Medulla oblongata (tissue), 1 donor: ENCODE results near the gene CLEC1A.

Experiments
- DNase-seq: peaks from one replicate; pipeline ENCODE4 v3.0.0-alpha.2; 2015; ENCODE audit errors: extremely low spot score

CLEC1A gene, protein sequence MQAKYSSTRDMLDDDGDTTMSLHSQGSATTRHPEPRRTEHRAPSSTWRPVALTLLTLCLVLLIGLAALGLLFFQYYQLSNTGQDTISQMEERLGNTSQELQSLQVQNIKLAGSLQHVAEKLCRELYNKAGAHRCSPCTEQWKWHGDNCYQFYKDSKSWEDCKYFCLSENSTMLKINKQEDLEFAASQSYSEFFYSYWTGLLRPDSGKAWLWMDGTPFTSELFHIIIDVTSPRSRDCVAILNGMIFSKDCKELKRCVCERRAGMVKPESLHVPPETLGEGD

DNA sequence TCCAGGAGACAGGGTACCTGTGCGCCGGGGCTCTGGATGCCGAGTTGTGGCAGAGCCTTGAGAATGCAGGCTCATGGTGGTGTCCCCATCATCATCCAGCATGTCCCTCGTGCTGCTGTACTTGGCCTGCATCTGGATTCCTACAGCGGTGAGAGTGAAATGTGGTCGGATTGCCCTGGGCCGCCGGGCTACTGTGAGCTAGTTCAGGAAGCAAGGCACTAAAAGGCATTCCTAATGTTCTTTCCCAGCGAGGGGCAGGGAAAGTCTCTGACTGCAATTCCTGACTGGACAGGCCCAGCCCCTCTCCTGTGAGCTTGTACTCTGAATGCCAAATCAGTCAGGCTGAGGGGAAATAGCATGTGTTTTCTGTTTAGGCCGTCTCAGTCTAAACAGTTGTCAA lies at the start of gene CLEC1A:
TSS of gene CLEC1A (minus strand) at position 195 of the 400 bp plus-strand sequence. CDS start at position 132, 63 bp downstream.
- DNase-seq = no peak

DNA sequence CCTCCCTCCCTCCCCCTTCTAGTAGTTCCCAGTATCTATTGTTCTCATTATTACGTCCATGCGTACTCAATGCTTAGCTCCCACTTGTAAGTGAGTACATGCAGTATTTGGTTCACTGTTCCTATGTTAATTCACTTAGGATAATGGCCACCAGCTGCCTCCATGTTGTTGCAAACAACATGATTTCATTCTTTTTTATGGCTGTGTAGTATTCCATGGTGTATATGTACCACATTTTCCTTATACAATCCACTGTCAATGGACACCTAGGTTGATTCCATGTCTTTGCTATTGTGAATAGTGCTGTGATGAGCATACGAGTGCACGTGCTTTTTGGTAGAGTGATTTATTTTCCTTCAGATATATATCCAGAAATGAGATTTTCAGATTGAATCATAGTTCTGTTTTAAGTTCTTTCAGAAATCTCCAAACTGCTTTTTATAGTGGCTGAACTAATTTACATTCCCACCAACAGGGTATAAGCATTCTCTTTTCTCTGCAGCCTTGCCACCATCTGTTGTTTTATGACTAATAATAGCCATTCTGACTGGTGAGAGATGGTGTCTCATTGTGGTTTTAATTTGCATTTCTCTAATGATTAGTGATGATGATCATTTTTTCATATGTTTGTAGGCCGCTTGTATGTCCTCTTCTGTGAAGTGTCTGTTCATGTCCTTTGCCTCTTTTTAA lies 49.1 kb upstream of the CLEC1A start:
- DNase-seq = no peak

DNA sequence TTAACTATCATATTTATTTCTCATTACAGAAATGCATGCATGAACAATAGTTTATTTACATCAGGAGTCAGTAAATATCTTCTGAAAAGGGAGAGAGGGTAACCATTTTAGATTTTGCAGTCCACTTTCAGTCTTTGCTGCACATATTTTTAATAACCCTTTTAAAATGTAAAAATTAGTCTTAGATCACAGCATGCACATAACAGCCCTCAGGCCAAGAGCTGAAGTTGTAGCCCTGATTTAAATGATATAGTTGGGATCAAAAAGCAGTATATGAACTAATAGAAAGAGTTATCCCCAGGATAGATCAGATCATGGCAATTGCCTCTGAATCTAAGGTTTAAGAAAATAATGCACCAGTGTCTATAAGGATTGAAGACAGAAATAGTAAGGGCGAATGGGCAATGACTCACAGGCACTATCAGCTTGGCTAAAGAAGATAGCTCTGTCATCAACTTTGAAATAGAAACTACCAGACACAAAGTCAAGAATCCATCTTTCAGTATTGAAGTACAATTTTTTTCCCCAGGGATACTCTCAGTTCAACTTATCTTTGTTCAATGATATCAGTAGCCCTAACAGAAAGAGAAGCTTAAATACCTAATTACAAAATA lies 44.3 kb upstream of the CLEC1A start:
- DNase-seq = no peak

DNA sequence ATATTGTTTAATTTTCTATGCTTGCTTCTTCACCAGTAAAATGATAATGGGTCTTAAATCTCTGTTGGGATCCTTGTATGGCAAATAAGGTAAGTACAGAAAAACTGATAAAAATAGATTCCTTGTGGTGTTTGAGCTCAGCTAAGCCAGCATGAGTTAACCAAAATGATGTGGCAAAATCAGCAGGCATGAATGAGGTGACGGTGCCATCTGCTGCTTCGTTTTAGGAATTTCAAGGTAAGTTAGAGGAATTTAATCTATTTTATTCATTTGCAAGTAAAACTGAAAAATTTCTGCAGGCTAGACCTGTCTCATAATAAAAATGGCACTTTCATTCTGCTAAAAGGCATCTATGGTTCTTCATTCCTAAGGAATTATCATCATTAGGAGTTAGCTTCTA lies 41.2 kb upstream of the CLEC1A start:
- peak; percentile 81 for DNase-seq

DNA sequence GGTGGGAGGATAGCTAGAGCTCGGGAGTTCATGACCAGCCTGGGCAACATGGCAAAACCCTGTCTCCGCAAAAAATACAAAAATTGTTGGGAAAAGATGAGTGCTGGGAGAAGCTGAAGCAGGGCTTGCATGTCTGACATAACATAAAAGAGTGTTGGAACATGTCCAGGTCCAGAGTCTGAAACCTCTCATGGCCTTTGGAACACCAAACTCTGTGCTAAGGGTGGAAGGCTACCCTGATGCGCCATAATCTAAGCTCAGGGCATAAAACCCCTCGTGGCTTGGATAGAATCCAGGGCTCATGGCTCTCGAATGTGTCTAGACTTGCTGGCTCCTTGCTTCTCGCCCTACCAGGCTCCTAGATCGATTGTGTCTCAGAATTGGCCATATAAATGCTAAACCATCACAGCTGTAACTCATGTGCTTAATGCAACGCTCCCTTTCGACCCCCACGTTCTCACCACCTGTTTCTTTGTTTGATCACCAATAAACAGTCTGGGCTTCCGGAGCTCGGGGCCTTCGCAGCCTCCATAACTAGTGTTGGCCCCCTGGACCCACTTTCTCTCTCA lies 37.9 kb upstream of the CLEC1A start:
- no peak for DNase-seq

DNA sequence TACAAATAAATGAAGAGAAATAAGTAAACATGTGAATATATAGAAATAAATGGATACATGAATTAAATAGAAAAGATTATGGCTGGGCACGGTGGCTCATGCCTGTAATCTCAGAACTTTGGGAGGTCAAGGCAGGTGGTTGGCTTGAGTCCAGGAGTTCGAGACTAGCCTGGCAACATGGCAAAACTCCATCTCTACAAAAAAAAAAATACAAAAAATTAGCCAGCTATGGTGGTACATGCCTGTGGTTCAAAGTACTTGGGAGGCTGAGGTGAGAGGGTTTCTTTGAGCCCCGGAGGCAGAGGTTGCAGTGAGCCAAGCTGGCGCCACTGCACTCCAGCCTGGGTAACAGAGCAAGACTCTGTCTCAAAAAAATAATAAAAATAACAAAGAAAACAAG lies 36.3 kb upstream of the CLEC1A start:
- DNase-seq = no peak

DNA sequence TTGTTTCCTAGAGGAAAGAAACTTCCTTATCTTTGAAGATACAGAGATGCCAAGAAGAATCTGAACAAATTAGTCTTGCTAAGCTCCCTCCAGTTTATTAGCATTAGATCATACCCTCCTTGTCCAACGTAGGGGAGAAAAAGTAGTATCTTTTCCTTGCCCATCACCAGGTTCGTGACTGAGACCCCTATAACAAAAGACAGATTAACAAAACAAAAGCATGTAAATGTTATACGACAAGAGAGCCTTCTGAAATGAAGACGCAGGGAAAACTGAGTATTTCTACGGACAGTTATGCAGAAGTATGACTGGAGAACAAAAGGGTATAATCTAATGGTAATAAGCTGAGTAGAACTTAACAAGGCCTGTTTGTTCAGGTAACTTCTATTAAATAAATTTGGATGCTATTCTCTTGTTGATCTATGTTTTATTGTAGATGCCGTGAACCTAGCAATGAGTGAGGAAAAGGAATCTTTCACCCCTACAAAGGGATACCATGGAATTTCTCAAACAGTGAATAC lies 34.1 kb upstream of the CLEC1A start:
- DNase-seq = no peak

DNA sequence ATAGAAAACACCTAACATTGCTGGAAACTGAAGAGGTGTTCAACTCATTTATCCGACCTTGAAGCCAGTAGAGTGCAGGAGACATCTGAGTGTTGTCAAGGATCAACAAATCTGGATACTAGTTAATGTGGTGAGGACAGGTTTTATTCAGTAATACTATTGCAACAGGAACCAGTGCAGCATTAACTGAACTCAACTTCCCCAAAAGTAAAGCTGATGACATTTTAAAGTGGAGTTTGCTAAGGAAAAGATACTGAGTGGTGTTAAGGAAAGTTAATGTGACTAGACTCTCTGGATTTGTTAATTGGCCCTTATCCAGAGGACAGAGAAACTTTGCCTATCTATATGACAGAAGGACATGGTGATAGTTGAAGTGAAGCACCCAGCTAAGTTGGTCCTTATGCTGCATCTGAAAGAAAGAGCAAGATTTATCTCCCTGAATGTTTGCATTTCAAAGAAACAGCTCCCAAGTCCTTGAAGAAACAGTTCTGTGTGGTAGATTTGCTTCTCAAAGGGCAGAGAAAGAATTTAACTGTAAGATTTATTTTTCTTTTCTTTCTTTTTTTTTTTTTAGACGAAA lies 32.4 kb upstream of the CLEC1A start:
- peak; percentile 37 for DNase-seq

DNA sequence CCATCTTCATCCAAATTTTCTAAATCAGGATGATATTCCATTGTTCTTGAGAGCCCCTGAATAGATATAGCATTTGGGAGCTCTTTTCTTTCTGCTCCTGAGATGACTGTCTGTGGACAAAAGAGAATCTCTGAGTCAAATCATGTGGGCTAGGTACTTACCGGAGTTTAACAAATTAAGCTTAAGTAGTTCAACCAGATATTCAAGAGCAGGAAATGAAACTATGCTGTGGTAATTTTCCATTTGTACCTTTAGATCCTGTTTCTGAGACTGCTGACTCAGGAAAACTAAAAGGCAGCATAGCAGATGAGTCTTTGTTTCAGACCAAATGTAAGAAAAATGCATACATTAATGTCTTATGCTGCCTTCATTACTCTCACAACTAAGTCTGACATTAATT lies 31.3 kb upstream of the CLEC1A start, which contains the start of gene CLEC7A:
TSS of gene CLEC7A (minus strand) at position 158 of the 400 bp plus-strand sequence. CDS start at position 41, 117 bp downstream.
- peak; percentile 72 for DNase-seq

DNA sequence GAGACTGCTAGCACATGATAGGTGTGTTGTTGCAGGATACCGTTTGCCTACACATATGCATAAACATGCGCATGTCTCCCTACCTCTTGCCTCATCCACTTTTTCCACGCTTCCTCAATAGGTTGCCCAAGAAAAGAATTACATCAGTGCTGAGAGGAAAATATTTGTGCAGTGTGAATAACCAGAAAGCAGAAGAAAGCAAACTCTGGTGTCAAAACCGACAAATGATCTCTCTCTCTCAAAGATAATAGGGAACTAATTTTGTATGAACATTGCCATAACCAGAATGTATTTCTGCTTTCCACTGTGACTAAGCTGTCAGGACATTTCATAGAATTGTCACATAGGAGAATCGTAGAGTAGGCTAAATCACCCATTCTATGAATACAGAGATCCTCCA lies 29.9 kb upstream of the CLEC1A start:
- peak; percentile 78 for DNase-seq

DNA sequence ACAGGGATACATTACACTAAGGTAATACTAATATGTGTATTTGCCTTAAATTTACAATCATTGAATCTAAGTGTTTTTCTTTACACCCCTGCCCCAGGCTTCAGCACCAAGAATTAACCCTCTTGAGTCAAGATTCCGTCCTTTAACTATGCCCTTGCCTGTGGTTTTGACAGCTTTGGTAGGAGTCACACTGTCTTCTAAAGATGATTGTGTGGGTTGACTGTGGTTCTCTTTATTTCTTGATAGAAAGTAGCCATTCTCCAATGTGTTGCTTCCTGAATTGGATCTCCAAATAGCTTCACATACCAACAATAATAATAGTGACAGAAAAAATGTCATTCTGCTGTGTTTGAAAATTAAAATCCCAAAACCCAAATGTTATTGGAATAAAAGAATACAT lies 27.6 kb upstream of the CLEC1A start:
- DNase-seq = no peak

DNA sequence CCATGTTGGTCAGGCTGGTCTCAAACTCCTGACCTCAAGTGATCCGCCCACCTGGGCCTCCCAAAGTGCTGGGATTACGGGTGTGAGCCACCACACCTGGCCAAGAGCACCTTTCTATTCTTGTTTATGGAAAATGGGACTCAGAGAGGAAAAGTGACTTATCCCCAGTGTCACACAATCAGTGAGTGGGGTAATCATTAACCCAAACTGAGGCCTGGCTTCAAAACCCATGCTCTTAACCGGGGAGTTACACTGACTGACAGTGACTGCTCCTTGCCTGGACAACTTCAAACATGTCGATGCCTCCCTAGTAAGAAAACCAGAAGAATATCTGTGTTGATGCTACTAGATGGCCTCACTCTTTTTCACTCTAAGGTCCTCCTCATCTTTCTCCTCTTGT lies 23.9 kb upstream of the CLEC1A start:
- no peak for DNase-seq

DNA sequence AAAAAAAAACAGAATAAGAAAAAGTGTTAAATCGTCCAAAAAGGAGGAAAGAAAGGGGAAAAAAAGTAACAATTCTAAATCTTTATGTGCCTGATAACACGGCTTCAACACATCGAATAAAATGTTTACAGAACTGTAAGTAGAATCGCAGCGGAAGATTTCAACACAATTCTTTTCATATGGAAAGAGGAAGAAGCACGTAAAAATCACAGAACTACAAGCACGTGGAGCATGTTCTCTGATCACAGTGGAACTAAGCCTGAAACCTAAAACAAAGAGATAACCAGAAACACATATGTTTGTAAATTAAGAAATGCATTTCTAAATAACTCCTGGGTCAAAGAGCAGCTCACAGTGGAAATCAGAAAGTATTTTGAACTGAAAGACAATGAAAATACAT lies 22.5 kb upstream of the CLEC1A start:
- DNase-seq = peak; percentile 78

DNA sequence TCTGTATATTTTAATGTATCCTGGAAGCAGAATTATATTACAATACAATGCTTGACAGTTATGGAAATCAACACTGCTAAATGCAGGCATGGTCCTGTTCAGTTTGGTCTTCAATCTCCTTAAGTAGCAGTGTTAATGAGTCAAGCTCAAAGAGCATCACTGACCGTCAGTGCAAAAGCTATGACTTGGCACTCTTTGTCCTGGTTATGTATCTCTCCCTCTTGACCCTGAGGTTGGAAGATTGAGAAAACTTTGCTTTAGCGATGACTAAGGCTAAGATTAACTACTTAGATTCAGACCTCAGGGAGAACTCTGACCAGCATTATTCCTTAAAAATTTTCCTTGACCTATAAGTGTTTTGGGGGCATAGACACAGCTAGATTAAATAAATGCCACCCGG lies 20.3 kb upstream of the CLEC1A start:
- no peak for DNase-seq

DNA sequence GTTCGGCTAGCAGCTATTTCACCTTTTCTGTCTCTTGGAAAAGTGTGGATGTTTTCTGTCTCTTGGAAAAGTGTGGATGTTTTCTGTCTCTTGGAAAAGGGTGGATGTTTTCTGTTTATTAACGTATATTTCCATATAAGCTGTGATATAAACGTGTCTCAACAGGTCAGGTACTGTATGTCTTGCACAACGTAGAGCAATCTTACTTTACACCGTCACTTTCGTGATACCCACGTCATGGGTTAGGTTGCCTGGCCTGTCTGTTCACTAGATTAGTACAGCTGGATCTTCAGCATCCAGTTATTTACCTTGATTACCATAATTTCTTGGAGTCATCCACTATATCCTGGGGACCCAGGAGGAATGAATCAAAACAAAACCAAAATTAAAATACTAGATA lies 17.1 kb upstream of the CLEC1A start:
- DNase-seq = no peak

DNA sequence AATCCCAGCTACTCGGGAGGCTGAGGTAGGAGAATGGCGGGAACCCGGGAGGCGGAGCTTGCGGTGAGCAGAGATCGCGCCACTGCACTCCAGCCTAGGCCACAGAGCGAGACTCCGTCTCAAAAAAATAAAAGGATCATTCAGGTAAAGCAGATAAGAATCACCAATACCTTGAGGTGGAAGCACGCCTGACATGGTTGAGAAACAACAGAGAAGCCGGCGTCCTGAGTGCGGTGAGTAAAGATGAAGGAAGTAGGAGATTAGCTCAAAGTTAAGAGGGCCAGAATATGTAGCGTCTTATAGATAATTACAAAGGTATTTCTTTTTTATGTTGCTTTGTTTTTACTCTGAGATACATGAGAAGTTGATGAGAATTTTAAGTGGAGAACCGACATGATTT lies 16.5 kb upstream of the CLEC1A start:
- no peak for DNase-seq

DNA sequence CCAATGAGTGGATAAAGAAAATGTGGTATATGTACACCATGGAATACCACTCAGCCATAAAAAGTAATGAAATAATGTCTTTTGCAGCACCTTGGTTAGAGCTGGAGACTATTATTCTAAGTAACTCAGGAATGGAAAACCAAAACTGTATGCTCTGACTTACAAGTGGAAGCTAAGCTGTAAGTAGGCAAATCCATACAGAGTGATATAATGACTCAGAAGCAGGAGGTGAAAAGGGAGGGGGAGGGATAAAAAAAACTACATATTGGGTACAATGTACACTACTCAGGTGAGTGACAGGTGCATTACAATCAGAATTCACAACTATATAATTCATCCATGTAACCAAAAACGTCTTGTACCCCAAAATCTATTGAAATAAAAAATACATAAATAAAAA lies 15.1 kb upstream of the CLEC1A start:
- DNase-seq = no peak

DNA sequence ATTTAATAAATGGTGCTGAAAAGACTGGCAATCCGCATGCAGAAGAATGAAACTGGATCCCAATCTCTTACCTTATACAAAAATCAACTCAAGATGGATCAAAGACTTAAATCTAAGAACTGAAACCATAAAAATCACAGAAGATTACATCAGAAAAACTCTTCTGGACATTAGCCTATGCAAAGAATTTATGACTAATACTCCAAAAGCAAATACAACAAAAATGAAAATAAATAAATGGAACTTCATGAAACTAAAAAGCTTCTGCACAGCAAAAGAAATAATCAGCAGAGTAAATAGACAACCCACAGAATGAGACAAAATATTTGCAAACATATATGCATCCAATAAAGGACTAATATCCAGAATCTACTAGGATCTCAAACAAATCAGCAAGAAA lies 14.3 kb upstream of the CLEC1A start:
- no peak for DNase-seq

DNA sequence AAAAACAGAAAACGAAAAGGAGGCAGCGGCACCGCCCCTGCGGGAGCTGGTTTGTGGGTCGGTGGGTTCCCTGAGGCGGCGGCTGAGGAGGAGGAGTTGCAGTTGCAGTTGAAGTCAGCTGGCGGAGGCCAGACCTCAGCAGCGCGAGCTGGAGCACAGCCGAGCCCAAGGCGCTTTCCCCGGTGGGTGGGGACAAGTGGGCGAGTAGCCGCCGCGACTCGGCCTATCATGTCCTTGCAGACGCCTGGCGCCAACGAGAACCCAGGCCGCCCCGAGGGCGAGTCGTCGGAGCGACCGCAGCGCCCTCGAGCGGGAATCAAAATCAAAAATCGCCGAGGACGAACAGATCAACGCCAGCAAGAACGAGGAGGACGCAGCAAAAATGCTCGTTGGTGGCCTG lies 12.7 kb upstream of the CLEC1A start:
- no peak for DNase-seq

DNA sequence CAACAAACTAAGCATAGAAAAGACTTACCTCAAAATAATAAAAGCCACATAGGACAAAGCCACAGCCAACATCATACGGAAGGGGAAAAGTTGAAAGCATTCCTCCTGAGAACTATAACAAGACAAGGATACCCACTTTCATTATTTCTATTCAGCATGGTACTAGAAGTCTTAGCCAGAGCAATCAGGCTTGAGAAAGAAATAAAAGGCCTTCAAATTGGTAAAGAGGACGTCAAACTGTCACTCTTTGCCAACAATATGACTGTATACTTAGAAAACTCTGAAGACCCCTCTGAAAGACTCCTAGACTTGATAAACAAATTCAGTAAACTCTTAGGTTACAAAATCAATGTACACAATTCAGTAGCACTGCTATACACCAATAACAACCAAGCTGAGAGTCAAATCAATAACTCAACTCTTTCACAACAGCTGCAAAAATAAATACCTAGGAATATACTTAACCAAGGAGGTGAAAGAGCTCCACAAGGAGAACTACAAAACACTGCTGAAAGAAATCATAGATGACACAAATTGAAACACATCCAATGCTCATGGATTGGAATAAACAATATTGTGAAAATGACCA lies 11.6 kb upstream of the CLEC1A start:
- no peak for DNase-seq

DNA sequence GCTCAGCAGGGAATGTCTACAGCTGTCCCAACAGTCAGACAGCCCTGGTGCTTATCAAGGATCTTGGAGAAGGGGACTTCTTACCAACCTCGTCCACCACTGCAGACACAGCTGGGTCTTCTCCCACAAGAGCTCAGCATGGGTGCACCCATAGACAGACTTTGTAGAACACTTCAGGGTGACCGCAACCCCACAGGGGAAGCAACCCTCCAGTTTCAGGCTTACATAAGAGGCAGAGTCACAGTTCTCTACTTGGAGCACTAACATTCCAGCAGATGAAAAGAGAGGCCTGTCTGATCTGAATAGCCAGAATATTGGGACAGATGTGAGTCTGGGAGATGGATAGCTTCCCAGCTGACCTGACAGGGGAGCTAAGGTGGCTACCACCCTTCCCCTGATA lies 3.5 kb upstream of the CLEC1A start:
- DNase-seq = peak; percentile 59
